ENCODE measurements around the gene ZRANB3. TPM values are rescaled to one million over a fixed set of nuclear protein-coding genes. Genes with fewer than 3 reads are reported as not detected.
A peak's percentile ranks its signal among the peaks of the same experiment; 100 is the strongest.

ZRANB3 gene
- total and polyA plus RNA-seq, 2 of the 13 experiments (the other 11 are each of a cell fraction or from before 2014, with no cell fraction given), result 5.8 to 25.2 TPM

- Histone ChIP-seq H2AFZ (ENCODE audit: low read length) (no peak overlapping the region), H4K20me1 (ENCODE audit: insufficient read depth, low read length) (no peaks in the 10 kb centered on the region), H3K27me3 (ENCODE audit: control insufficient read depth in 1 of 2, insufficient read depth in 2 of 2, low read length in 2 of 2) (no peaks in the 10 kb centered on the region), H3K4me2 (ENCODE audit: low read depth, low read length) (no peak overlapping the region), H3K4me3 (replicated peaks in 1 of 3; ENCODE audit: insufficient read depth in 1 of 3, low read depth in 2 of 3, low read length in 3 of 3) (no peak overlapping the region), H3K27ac (ENCODE audit: extremely low read length, insufficient read depth, low read length) (no peak overlapping the region), H3K4me1 (ENCODE audit: insufficient read depth, low read length) (peaks cover 23% of the 10 kb centered on the region), H3K9ac (ENCODE audit: insufficient read depth, low read depth, low read length) (no peak overlapping the region), H3K79me2 (ENCODE audit: insufficient read depth, low read length) (peaks cover 8% of the 10 kb centered on the region), H3K9me3 (ENCODE audit: low read length) (peaks cover 24% of the 10 kb centered on the region; the same call in 1 of the 2 replicates), H3K36me3 (replicated peaks in 1 of 2; ENCODE audit: control insufficient read depth in 1 of 2, insufficient read depth in 2 of 2, low read length in 2 of 2) (no peaks in the 10 kb centered on the region; a peak in 1 of 5 replicates)
- FAIRE-seq (no peak), ATAC-seq (peak; percentile 75), DNase-seq (ENCODE audit: low spot score) (peak; percentile 66)
- WGBS (ENCODE audit: low lambda C conversion rate), result 86% methylated on average over 2 of the region's 2 CpGs
- ChIA-PET CTCF (ENCODE audit: low intra/inter-chr PET ratio, low total read pairs) (no interaction called here), POLR2A (interaction anchor here (2.4 kb wide), 1 partner anchor 19 kb away, joined by 6 read pairs; the partner anchor contains the start of genes R3HDM1 and ZRANB3)
- no TSS peak for BruUV-seq (replicated peaks)
- intact Hi-C loops (cut with micrococcal nuclease; ENCODE audit: unreplicated experiment), result no loop called here
- in situ Hi-C loops (cut with HindIII; ENCODE audit: extremely low pct_ligation_motif_present, low pct_unique_long_range_greater_than_20kb), result no loop called here
- TF ChIP-seq ZNF644 (CRISPR knock-in tag; IDR thresholded peaks at IDR 0.05; ENCODE audit: low read depth) (peak; percentile 16; the same call in 1 of the 2 replicates), NFE2 (CRISPR knock-in tag; IDR thresholded peaks at IDR 0.05) (peak; percentile 52; the same call in 1 of the 2 replicates), ARID5B (CRISPR knock-in tag; IDR thresholded peaks at IDR 0.05) (peak; percentile 86), FOXA3 (CRISPR knock-in tag; IDR thresholded peaks at IDR 0.05) (peak; percentile 89), ZNF639 (CRISPR knock-in tag; conservative IDR thresholded peaks at IDR 0.05) (no peak), HOMEZ (CRISPR knock-in tag; IDR thresholded peaks at IDR 0.05; ENCODE audit: low read depth) (peak; percentile 20; the same call in 1 of the 2 replicates), KLF13 (CRISPR knock-in tag; IDR thresholded peaks at IDR 0.05) (no peak), FIP1L1 (IDR thresholded peaks at IDR 0.05; ENCODE audit: borderline replicate concordance, insufficient read depth, low read depth, low read length) (no peak), GATAD2A (CRISPR knock-in tag; IDR thresholded peaks at IDR 0.05) (peak; percentile 67), ZNF7 (CRISPR knock-in tag; IDR thresholded peaks at IDR 0.05) (no peak), ZNF761 (CRISPR knock-in tag; conservative IDR thresholded peaks at IDR 0.05) (no peak), MAFF (IDR thresholded peaks at IDR 0.05; ENCODE audit: low read depth, low read length) (0 out of 2 replicates have a peak, but pooled peaks have one; percentile 24), FOXA1 (IDR thresholded peaks at IDR 0.05) (no peak), FOXA1 (CRISPR knock-in tag; IDR thresholded peaks at IDR 0.05) (peak; percentile 66), THAP11 (CRISPR knock-in tag; IDR thresholded peaks at IDR 0.05) (0 out of 2 replicates have a peak, but pooled peaks have one; percentile 27), NR3C1 (CRISPR knock-in tag; IDR thresholded peaks at IDR 0.05) (no peak), HMG20A (CRISPR knock-in tag; IDR thresholded peaks at IDR 0.05; ENCODE audit: borderline replicate concordance) (peak; percentile 36; the same call in 1 of the 2 replicates), ZNF3 (CRISPR knock-in tag; IDR thresholded peaks at IDR 0.05) (peak; percentile 92), MYNN (CRISPR knock-in tag; IDR thresholded peaks at IDR 0.05; ENCODE audit: low read depth) (no peak), ZNF160 (CRISPR knock-in tag; IDR thresholded peaks at IDR 0.05) (no peak), SOX5 (CRISPR knock-in tag; IDR thresholded peaks at IDR 0.05; ENCODE audit: borderline replicate concordance) (peak; percentile 56; the same call in 1 of the 2 replicates), RORA (CRISPR knock-in tag; IDR thresholded peaks at IDR 0.05) (no peak)
Measured at GRCh38 chr2:135512099-135512498, 18.9 kb downstream of the ZRANB3 start.

All from HepG2 (cell line).